Muscle layer of colon (tissue), 2 donors: Measurements from ENCODE around the gene KATNBL1.
"Not testable (repeated sequence)": the region's sequence is repeated elsewhere in the genome, so short reads cannot be mapped to it uniquely, and the experiment has no call there.

Source experiments
- H3K27ac ChIP-seq: one replicate; pipeline ENCODE4 v1.7.0; 2013; ENCODE audit warnings: low read depth, mild to moderate bottlenecking, low read length, moderate library complexity
- H3K27me3 ChIP-seq, 2 donors: one replicate each; pipeline ENCODE4 v1.7.0; 2013; ENCODE audit warnings: low read length in 2 of 2, mild to moderate bottlenecking in 2 of 2; ENCODE audit not compliant: insufficient read depth in 2 of 2, control insufficient read depth in 1 of 2
- H3K36me3 ChIP-seq: one replicate; pipeline ENCODE4 v1.7.0; 2013; ENCODE audit warnings: mild to moderate bottlenecking, low read length; ENCODE audit not compliant: insufficient read depth
- H3K4me1 ChIP-seq: one replicate; pipeline ENCODE4 v1.7.0; 2013; ENCODE audit warnings: mild to moderate bottlenecking, low read length; ENCODE audit not compliant: insufficient read depth
- H3K4me3 ChIP-seq, 2 donors: one replicate each; pipeline ENCODE4 v1.7.0; 2013; ENCODE audit warnings: low read length in 2 of 2, low read depth in 1 of 2, mild to moderate bottlenecking in 1 of 2, moderate library complexity in 1 of 2
- H3K9ac ChIP-seq: one replicate; pipeline ENCODE4 v1.7.0; 2013; ENCODE audit warnings: low read length
- H3K9me3 ChIP-seq: one replicate; pipeline ENCODE4 v1.7.0; 2013; ENCODE audit warnings: mild to moderate bottlenecking, low read length
- donor health status: abdominal sarcoma.
- donor health status: Adenocarcinoma of cecum.

KATNBL1 gene

DNA sequence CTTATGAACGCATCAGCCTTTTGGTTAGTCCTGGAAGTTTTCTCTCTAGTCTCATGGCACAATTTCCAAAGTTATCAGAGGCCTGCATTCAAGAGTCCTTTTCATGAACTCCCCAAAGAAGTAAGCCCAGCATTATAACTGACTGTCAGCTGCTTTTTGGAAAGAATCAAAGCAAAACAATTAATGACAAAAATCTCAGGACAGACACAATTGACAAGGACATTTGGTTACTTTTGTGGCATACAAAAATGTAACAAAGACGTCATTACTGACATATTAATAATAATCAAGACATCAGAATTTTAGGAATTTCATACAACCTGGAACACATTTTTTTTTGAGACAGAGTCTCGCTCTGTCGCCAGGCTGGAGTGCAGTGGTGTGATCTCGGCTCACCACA, 21.2 kb downstream of the KATNBL1 start:
- no peak overlapping the region for H3K4me3 ChIP-seq
- H3K4me1 ChIP-seq = no peaks in the 10 kb centered on the region
- no peaks in the 10 kb centered on the region for H3K27me3 ChIP-seq
- no peak overlapping the region for H3K9ac ChIP-seq
- no peak overlapping the region for H3K27ac ChIP-seq
- no peaks in the 10 kb centered on the region for H3K9me3 ChIP-seq
- no peaks in the 10 kb centered on the region for H3K36me3 ChIP-seq

DNA sequence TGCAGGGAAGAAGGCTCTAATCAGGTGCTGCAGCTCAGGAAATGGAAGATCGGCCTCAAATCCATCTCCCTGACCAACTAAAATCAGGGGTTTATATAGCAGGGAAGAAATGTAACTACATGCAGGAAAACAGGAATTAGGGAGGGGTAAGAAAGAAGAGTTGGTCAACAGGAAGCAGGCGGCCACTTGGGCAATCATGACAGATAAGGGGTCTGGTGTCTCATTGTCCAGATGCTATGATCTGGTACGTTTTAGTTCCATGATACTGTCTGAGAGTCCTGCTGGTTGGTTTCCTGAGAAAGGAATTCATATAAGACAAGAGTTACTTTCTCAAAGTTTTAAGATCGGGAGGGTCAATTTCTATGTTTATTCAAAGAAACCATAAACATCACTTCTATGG, 24.2 kb downstream of the KATNBL1 start:
- Histone ChIP-seq H3K9me3 (no peaks in the 10 kb centered on the region), H3K9ac (no peak overlapping the region), H3K4me3 (no peak overlapping the region), H3K36me3 (no peaks in the 10 kb centered on the region), H3K27me3 (no peaks in the 10 kb centered on the region), H3K4me1 (peaks cover 9% of the 10 kb centered on the region), H3K27ac (no peak overlapping the region)

- peaks cover 9% of the 10 kb centered on the region for H3K4me1 ChIP-seq
- H3K36me3 ChIP-seq = no peaks in the 10 kb centered on the region
- no peak overlapping the region for H3K27ac ChIP-seq
- no peak overlapping the region for H3K9ac ChIP-seq
- no peaks in the 10 kb centered on the region for H3K27me3 ChIP-seq
- no peaks in the 10 kb centered on the region for H3K9me3 ChIP-seq
- no peak overlapping the region for H3K4me3 ChIP-seq
Measured at GRCh38 chr15:34182942-34183341, 27.0 kb downstream of the KATNBL1 start.

DNA sequence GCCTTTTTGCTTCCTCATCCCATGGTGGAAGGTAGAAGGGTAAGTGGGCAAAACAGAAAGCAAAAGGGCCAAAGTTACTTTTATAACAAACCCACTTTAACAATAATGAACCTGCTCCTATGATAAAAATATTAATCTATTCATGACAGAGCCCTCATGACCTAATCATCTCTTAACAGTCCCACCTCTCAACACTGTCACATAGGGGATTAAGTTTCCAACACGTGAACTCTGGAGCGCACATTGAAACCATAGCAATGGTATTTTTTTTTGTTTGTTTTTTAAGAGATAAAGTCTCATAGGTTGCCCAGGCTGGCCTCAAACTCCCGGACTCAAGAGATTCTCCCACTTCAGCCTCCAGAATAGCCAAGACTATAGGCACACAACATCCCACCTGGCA, 30.7 kb downstream of the KATNBL1 start:
- Histone ChIP-seq H3K4me3 (no peak overlapping the region), H3K4me1 (peaks cover 9% of the 10 kb centered on the region), H3K9me3 (no peaks in the 10 kb centered on the region), H3K27ac (no peak overlapping the region), H3K27me3 (no peaks in the 10 kb centered on the region), H3K36me3 (no peaks in the 10 kb centered on the region), H3K9ac (no peak overlapping the region)

- H3K9ac ChIP-seq, H3K27me3 ChIP-seq, H3K9me3 ChIP-seq, H3K4me3 ChIP-seq, H3K27ac ChIP-seq, H3K4me1 ChIP-seq: not testable (repeated sequence)
- peaks cover 15% of the 10 kb centered on the region for H3K36me3 ChIP-seq
Measured at GRCh38 chr15:34165987-34166573, 43.8 kb downstream of the KATNBL1 start.

DNA sequence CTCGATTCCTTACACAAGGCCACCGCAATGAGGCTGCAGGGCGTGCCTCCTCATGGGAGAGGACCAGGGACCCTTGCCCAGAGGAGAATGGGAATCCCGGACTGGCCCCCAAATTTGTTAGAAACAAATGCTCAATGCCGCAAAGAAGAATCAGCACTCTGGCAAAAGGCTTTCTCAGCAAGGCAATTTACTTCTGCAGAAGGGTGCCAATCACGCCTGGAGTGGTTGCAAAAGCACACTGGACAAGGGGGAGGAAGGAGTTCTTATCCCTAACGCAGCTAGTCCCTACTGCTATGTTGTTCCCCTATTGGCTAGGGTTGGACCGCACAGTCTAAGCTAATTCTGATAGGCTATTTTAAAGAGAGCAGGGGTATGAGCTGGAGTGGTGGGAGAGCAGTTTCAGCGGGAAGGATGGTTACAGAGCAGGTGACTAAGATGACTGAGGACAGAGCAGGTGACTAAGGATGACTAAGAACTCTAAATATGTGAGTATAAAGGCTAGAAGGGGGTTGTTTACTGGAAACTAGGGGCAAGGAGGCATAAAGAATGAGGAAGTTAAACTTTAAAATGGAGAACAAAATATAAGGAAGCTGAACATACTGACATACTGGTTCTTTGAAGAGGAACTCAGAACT, 48.5 kb downstream of the KATNBL1 start:
- no peak overlapping the region for H3K27ac ChIP-seq
- H3K9ac ChIP-seq = no peak overlapping the region
- no peak overlapping the region for H3K4me3 ChIP-seq
- H3K36me3 ChIP-seq = peaks cover 26% of the 10 kb centered on the region
- H3K4me1 ChIP-seq = no peaks in the 10 kb centered on the region
- no peaks in the 10 kb centered on the region for H3K27me3 ChIP-seq
- H3K9me3 ChIP-seq = no peaks in the 10 kb centered on the region

GRCh38 chr15:34160735-34161134, 49.2 kb downstream of the KATNBL1 start:
- Histone ChIP-seq H3K27ac (no peak overlapping the region), H3K27me3 (no peaks in the 10 kb centered on the region), H3K9me3 (no peaks in the 10 kb centered on the region), H3K4me1 (no peaks in the 10 kb centered on the region), H3K9ac (no peak overlapping the region), H3K36me3 (peaks cover 26% of the 10 kb centered on the region), H3K4me3 (no peak overlapping the region)

DNA sequence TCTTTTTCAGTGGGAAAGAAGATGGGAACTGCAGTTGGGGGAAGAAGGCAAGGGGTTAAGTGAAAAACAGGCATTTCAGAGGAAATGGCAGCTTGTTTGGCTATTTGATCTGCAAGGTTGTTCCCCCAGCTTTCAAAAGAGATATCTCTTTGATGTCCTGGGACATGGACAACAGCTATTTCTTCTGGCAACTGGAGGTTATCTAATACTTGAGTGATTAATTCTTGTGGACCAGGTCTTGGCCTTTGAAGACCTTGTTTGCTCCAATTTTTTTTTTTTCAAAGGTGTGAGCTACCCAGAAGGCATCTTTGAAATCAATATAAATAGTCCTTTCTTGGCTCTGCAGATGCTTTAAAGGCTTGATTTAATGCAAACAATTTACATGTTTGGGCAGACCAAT, 51.5 kb downstream of the KATNBL1 start:
- H3K36me3 ChIP-seq = peaks cover 29% of the 10 kb centered on the region
- H3K27ac ChIP-seq = no peak overlapping the region
- H3K27me3 ChIP-seq = no peaks in the 10 kb centered on the region

DNA sequence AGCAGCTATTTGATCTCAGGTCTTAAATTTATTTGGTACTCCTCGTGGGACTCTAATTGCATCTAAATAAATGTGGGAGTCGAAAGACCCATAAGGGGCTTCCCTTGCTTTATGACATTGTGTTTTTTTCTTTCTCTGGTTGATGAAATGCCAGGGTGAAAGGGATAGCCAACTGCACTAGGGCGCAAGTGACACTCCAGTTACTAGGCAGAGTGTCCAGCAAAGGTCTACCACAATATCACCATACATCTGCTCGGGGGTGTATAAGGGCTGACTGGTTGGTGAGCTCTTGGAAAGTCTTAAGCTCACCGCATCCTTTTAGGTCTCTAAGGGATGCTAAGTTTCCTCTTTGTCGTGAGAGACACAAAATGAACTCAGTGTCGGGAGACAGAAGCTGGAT, 54.0 kb downstream of the KATNBL1 start:
- no peaks in the 10 kb centered on the region for H3K27me3 ChIP-seq
- peaks cover 12% of the 10 kb centered on the region for H3K36me3 ChIP-seq
- H3K9me3 ChIP-seq = no peaks in the 10 kb centered on the region
- no peak overlapping the region for H3K9ac ChIP-seq
- no peaks in the 10 kb centered on the region for H3K4me1 ChIP-seq
- no peak overlapping the region for H3K4me3 ChIP-seq
- no peak overlapping the region for H3K27ac ChIP-seq

More for the DNA sequence above, 51.5 kb downstream of the KATNBL1 start:
- Histone ChIP-seq H3K4me3 (no peak overlapping the region), H3K9ac (no peak overlapping the region), H3K4me1 (no peaks in the 10 kb centered on the region), H3K9me3 (no peaks in the 10 kb centered on the region)

- Histone ChIP-seq H3K4me3 (no peak overlapping the region), H3K27ac (no peak overlapping the region), H3K4me1 (no peaks in the 10 kb centered on the region), H3K36me3 (peaks cover 19% of the 10 kb centered on the region), H3K9ac (no peak overlapping the region), H3K9me3 (no peaks in the 10 kb centered on the region), H3K27me3 (no peaks in the 10 kb centered on the region)
Measured at GRCh38 chr15:34154725-34155204, 55.1 kb downstream of the KATNBL1 start.

DNA sequence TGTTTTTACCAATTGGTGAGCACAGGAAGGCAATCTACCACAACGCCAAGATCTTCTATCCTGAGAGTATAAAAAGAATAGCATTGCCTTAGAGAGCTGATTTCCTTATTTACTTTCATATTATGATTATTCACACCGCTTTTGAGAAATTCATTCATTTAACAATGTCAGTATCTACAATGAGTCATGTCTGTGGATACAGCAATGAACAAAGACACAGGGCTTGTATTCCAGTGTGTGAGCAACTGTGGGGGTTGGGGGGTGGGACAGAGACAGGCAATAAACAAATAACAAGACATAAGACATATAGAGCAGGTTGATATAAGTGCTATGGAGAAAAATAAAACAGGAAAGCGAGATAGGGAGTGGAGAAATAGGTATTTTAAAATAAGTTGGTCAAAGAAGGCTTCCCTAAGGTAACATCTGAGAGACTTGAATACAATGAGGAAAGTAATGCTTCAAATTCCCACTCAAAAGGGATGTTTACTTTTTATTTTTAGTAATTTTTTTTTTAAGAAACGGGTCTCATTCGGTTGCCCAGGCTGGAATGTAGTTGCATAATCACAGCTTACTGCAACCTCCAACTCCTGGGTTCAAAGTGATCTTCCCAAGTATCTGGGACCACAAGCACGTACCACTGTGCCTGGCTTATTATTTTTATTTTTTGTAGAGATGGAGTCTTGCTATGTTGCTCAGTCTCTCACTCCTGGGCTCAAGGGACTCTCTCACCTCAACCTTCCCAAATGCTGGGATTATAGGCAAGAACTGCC, 62.3 kb downstream of the KATNBL1 start:
- Histone ChIP-seq H3K4me3 (no peak overlapping the region), H3K9me3 (no peaks in the 10 kb centered on the region), H3K9ac (no peak overlapping the region), H3K36me3 (peaks cover 24% of the 10 kb centered on the region), H3K27ac (no peak overlapping the region), H3K4me1 (no peaks in the 10 kb centered on the region), H3K27me3 (no peaks in the 10 kb centered on the region)
